ENCODE measurements around the gene TMEM250. TPM values are rescaled to one million over a fixed set of nuclear protein-coding genes. Genes with fewer than 3 reads are reported as not detected.

The TMEM250 gene
- total RNA-seq, 1 experiment from 2014 or later = 43.2 TPM

DNA sequence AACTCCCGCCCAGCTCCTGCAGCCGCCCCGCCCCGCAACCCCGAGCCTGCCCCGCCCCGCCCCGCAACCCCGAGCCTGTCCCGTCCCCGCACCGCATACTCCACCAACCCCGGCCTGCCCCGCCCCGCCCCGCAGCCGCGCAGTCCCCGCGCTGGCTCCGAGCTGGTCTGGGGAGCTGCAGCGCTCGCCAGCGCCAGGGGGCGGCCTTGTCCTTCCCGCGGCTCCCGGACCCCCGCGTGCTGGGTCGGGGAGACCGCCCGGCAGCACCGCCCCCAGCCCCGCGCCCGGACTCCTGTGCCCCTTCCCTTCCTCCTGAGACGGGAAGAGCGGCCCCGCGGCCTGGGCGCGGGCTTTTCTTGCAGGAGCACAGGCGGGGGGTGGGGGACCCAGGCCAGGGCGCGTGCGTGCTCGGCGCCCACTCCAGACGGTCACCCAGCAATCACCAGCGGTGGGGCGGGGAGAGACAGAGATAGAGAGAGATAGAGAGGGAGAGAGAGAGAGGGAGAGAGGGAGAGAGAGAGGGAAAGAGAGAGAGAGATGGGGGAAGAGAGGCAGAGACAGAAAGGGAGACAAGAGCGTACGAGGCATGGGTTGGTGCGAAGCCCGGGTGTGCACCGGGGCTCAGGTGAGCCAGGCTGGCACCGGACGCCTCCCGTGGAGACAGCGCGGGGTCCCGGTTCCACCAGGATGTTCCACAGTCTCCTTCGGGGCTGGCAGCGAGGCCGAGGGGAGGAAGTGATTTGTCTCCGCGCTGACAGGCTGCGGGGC lies 14.7 kb upstream of the TMEM250 start:
- Mint-ChIP-seq H3K4me1 (ENCODE audit: insufficient read depth, unreplicated experiment) (no peaks in the 10 kb centered on the region), H3K36me3 (ENCODE audit: insufficient read depth, unreplicated experiment) (peaks cover 7% of the 10 kb centered on the region), H3K27ac (ENCODE audit: low read depth, unreplicated experiment) (no peak overlapping the region), H3K27me3 (ENCODE audit: insufficient read depth, unreplicated experiment) (peaks cover 50% of the 10 kb centered on the region), H3K4me3 (ENCODE audit: unreplicated experiment) (no peak overlapping the region), H3K9me3 (ENCODE audit: unreplicated experiment) (no peaks in the 10 kb centered on the region)
- POLR2A ChIA-PET = no interaction called here
- BruUV-seq (replicated peaks) = no TSS peak
- intact Hi-C loops (cut with micrococcal nuclease) = no loop called here
- DNase-seq (ENCODE audit: unreplicated experiment) = no peak
- TF ChIP-seq, protein P1, sequence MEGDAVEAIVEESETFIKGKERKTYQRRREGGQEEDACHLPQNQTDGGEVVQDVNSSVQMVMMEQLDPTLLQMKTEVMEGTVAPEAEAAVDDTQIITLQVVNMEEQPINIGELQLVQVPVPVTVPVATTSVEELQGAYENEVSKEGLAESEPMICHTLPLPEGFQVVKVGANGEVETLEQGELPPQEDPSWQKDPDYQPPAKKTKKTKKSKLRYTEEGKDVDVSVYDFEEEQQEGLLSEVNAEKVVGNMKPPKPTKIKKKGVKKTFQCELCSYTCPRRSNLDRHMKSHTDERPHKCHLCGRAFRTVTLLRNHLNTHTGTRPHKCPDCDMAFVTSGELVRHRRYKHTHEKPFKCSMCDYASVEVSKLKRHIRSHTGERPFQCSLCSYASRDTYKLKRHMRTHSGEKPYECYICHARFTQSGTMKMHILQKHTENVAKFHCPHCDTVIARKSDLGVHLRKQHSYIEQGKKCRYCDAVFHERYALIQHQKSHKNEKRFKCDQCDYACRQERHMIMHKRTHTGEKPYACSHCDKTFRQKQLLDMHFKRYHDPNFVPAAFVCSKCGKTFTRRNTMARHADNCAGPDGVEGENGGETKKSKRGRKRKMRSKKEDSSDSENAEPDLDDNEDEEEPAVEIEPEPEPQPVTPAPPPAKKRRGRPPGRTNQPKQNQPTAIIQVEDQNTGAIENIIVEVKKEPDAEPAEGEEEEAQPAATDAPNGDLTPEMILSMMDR (IDR thresholded peaks at IDR 0.05; ENCODE audit: unreplicated experiment) = peak; percentile 34
- CTCF ChIA-PET = interaction anchor here (0.5 kb wide), 1 partner anchor 270 kb away, joined by 3 read pairs; no protein-coding TSS in a partner anchor

DNA sequence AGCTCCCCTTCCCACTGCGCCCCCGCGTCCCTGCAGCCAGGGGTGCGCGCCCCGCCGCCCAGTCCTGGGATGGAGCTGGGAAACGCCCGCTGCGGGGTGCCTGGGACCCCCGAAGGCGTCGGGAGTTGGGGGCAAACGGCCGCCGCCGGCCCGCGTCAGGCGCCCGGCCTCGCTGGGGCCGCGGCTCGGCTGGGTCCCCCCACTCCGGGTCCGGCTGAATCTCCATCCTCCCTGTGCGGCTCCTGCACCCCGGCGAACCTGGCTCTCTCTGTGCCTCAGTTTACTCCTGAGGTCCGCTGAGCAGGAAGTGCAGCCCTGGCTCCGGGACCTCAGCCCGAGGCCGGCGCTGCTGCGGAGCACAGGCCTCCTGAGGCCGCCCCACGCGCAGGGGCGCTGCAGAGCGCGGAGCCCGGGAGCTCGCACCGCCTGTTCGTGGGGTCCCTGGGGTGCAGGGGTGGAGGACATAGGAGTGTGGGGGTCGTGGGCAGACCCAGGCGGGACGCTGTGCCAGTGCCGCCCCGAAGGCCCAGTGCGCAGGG lies 13.9 kb upstream of the TMEM250 start:
- Mint-ChIP-seq H3K27me3 (ENCODE audit: insufficient read depth, unreplicated experiment) (peaks cover 58% of the 10 kb centered on the region), H3K36me3 (ENCODE audit: insufficient read depth, unreplicated experiment) (peaks cover 7% of the 10 kb centered on the region), H3K27ac (ENCODE audit: low read depth, unreplicated experiment) (no peak overlapping the region), H3K9me3 (ENCODE audit: unreplicated experiment) (no peaks in the 10 kb centered on the region), H3K4me3 (ENCODE audit: unreplicated experiment) (no peak overlapping the region), H3K4me1 (ENCODE audit: insufficient read depth, unreplicated experiment) (no peaks in the 10 kb centered on the region)
- ChIA-PET CTCF (no interaction called here), POLR2A (no interaction called here)
- TF ChIP-seq, protein P1 (IDR thresholded peaks at IDR 0.05; ENCODE audit: unreplicated experiment) = no peak
- BruUV-seq (replicated peaks) = no TSS peak
- intact Hi-C loops (cut with micrococcal nuclease) = no loop called here
- DNase-seq (ENCODE audit: unreplicated experiment) = no peak

DNA sequence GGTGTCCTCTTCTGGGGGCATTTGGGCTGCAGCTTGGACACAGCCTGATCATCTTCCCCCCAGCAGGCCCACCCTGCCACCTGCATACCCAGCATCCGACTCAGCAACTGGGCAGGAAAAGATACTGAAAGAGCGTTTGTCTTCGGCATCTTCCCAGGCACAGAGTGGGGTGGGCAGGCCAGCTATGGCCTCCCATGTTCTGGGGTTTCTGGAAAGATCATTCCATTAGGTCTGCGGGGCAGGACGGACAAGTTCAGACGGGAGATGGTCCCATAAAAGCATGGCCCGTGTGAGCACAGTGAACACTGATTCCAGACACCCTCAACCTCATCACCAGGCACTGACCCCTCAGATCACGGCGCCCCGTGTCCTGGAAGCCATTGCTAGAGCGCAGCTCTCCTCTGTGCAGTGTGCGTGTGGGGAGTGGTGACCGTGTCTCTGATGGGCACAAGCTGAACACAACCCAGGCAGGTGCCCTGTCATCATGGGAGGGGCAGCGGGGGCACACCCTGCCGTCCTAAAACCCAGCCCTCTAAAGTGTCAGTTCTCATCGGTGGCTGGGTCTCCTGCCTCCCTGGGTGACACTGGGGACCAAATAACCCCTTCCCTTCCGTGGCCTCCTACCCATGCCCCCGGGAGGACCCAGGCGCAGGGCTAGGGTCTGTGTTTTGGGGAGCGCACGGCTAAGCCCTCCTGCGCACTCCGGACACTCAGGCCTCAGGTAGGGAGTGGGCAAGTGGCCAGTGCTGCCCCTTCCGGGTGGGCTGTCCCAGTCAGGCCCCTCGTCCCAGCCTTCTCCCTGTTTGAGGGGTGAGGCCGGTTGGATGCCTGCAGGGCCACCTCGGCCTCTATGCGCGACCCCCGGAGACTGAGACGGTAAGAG lies 13.2 kb upstream of the TMEM250 start:
- TF ChIP-seq, protein P1 (IDR thresholded peaks at IDR 0.05; ENCODE audit: unreplicated experiment) = no peak
- Mint-ChIP-seq H3K9me3 (ENCODE audit: unreplicated experiment) (no peaks in the 10 kb centered on the region), H3K36me3 (ENCODE audit: insufficient read depth, unreplicated experiment) (peaks cover 7% of the 10 kb centered on the region), H3K4me3 (ENCODE audit: unreplicated experiment) (no peak overlapping the region), H3K27me3 (ENCODE audit: insufficient read depth, unreplicated experiment) (peaks cover 64% of the 10 kb centered on the region), H3K4me1 (ENCODE audit: insufficient read depth, unreplicated experiment) (no peaks in the 10 kb centered on the region), H3K27ac (ENCODE audit: low read depth, unreplicated experiment) (no peak overlapping the region)
- ChIA-PET CTCF (interaction anchor here (1.1 kb wide), 1 partner anchor 165 kb away, joined by 3 read pairs; no protein-coding TSS in a partner anchor), POLR2A (no interaction called here)
- intact Hi-C loops (cut with micrococcal nuclease) = no loop called here
- DNase-seq (ENCODE audit: unreplicated experiment) = no peak
- BruUV-seq (replicated peaks) = no TSS peak

DNA sequence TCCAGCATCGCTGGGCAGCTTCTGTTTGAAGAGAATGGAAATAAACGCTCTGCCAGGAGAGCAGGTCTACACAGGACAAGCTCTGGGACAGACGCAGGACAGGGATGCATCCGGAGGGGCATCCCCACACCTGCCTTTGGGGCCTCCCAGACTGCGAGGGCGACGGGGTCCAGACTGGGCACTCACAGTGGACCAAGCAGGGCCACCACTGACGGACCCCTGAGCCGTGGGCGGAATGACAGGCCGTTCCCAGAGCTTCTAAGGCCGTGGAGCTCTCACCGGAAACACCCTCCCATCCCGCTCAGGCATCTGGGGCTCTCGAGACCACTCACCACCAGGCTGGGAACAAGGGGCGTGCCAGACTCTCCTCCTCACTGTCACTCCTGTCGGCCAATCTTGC lies 10.5 kb upstream of the TMEM250 start:
- Mint-ChIP-seq H3K27me3 (ENCODE audit: insufficient read depth, unreplicated experiment) (peaks cover 68% of the 10 kb centered on the region), H3K4me3 (ENCODE audit: unreplicated experiment) (no peak overlapping the region), H3K9me3 (ENCODE audit: unreplicated experiment) (peaks cover 9% of the 10 kb centered on the region), H3K36me3 (ENCODE audit: insufficient read depth, unreplicated experiment) (peaks cover 7% of the 10 kb centered on the region), H3K4me1 (ENCODE audit: insufficient read depth, unreplicated experiment) (no peaks in the 10 kb centered on the region), H3K27ac (ENCODE audit: low read depth, unreplicated experiment) (no peak overlapping the region)
- ChIA-PET POLR2A (interaction anchor here (0.7 kb wide), 1 partner anchor 39 kb away, joined by 4 read pairs; no protein-coding TSS in a partner anchor), CTCF (interaction anchor here (1.1 to 1.4 kb wide), 2 partner anchors 154 to 527 kb away, joined by 4 to 5 read pairs; no protein-coding TSS in a partner anchor)
- no TSS peak for BruUV-seq (replicated peaks)
- intact Hi-C loops (cut with micrococcal nuclease) = no loop called here
- no peak for DNase-seq (ENCODE audit: unreplicated experiment)
- TF ChIP-seq, protein P1 (IDR thresholded peaks at IDR 0.05; ENCODE audit: unreplicated experiment) = no peak

All from MCF 10A (cell line).